GM21825 (cell line): ENCODE results near the gene COL26A1.
"Not testable (repeated sequence)": the region's sequence is repeated elsewhere in the genome, so short reads cannot be mapped to it uniquely, and the experiment has no call there.

Source experiments
- ATAC-seq: cut with Tn5 transposase; IDR thresholded peaks from one replicate; pipeline ENCODE4 v1.9.1; 2021; ENCODE audit warnings: mild to moderate bottlenecking, moderate library complexity; ENCODE audit not compliant: unreplicated experiment

The COL26A1 gene

GRCh38 chr7:101547022-101547915 lies 184.6 kb downstream of the COL26A1 start:
- no peak for ATAC-seq

GRCh38 chr7:101547916-101548661 lies 185.4 kb downstream of the COL26A1 start:
- no peak for ATAC-seq

GRCh38 chr7:101549734-101550133 lies 187.1 kb downstream of the COL26A1 start:
- ATAC-seq: no peak

GRCh38 chr7:101550641-101551541 lies 188.2 kb downstream of the COL26A1 start:
- no peak for ATAC-seq

- no peak for ATAC-seq
These were observed 190.5 kb downstream of the COL26A1 start for GRCh38 chr7:101553018-101553770.

GRCh38 chr7:101553771-101554445 lies 191.2 kb downstream of the COL26A1 start:
- no peak for ATAC-seq

GRCh38 chr7:101554584-101555268 lies 192.1 kb downstream of the COL26A1 start:
- no peak for ATAC-seq

GRCh38 chr7:101555269-101555920 lies 192.7 kb downstream of the COL26A1 start:
- ATAC-seq: no peak

GRCh38 chr7:101555921-101556275 lies 193.2 kb downstream of the COL26A1 start:
- ATAC-seq: no peak

GRCh38 chr7:101556453-101556968 lies 193.8 kb downstream of the COL26A1 start:
- no peak for ATAC-seq

GRCh38 chr7:101557421-101557820 lies 194.7 kb downstream of the COL26A1 start:
- ATAC-seq: no peak

- no peak for ATAC-seq
These were observed 195.5 kb downstream of the COL26A1 start for GRCh38 chr7:101557978-101558741.

- no peak for ATAC-seq
These were observed 196.2 kb downstream of the COL26A1 start for GRCh38 chr7:101558742-101559325.

GRCh38 chr7:101559586-101559985 lies 196.9 kb downstream of the COL26A1 start:
- ATAC-seq: no peak

- not testable (repeated sequence) for ATAC-seq
These were observed 197.3 kb downstream of the COL26A1 start for GRCh38 chr7:101560021-101560420.

GRCh38 chr7:101560856-101561255 lies 198.2 kb downstream of the COL26A1 start:
- ATAC-seq: no peak

GRCh38 chr7:101561293-101561692 lies 198.6 kb downstream of the COL26A1 start:
- ATAC-seq: not testable (repeated sequence)
